Measurements from ENCODE around the gene WDCP.
"Not testable (repeated sequence)": the region's sequence is repeated elsewhere in the genome, so short reads cannot be mapped to it uniquely, and the experiment has no call there.

WDCP gene

DNA sequence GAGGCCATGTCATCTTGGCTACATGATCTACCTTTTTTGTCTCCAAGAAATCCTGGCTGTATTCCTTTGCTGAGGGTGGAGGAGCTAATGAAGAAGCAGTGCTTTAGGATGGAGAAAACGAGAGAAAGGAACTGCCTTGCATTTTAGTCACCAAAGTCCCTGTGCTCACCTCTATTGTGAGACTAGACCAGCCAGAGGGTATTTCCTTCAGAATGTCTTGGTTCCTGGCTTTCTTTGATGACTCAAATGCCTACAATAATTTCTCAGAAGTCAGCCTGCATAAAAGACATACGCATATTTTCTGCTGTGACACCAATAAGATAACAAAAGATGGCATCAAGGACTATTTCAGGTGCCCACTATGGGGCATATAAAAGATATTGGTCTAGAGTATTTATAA, 18.1 kb upstream of the WDCP start:
- DNase-seq (ENCODE audit: low read depth, low spot score): no peak

DNA sequence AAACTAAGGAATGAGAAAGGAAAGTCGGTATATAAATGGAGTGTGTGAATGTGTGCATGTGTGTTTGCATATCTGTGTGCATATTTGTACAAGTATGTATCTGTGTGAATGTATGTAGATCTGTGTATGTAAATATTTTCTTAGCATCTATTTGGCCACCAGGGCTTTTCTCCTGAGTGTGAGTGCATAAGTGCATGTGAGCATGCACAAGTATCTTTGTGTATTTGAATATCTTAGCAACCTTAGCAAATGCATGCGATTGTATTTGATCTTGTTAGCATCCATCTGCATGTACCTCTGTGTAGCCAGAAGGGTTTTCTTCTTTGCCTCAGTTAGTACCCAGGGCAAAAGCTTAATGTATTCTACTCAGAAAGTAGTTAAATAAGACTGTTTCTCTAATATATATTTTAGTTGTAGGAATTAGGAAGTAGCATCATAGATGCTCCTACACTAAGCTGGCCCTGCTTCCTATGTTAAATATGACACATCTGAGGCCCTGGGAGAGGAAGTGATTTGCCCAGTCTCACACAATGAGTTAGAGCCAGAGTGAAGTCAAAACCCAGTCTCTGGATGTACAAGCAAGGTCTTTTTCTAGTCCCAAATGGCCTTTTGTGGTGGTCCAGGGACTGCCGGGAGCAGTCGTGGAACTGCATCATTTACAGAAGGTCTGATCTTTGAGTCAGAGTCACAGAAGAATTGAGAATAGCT, 11.5 kb upstream of the WDCP start:
- no peak for DNase-seq (ENCODE audit: low read depth, low spot score)

GRCh38 chr2:24055750-24056149, 8.6 kb upstream of the WDCP start:
- DNase-seq (ENCODE audit: low read depth, low spot score): no peak

- DNase-seq (ENCODE audit: low read depth, low spot score): no peak
Observed at GRCh38 chr2:24054366-24055010, 7.3 kb upstream of the WDCP start.

DNA sequence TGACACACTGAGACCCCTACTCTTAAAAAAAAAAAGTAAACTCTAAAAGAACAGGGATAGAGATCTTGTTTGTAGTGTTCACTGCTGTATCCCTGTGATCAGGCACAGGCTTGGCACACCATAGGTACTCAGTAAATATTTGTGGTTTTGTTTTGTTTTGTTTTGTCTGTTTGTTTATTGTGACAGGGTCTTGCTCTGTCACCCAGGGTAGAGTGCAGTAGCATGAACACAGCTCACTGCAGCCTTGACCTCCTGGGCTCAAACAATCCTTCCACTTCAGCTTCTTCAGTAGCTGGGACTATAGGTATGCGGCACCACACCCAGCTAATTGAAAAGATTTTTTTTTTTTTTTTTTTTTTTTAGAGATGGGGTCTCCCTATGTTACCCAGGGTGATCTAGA, 5.8 kb upstream of the WDCP start:
- no peak for DNase-seq (ENCODE audit: low read depth, low spot score)

GRCh38 chr2:24051833-24052232, 4.6 kb upstream of the WDCP start:
- DNase-seq (ENCODE audit: low read depth, low spot score): no peak

DNA sequence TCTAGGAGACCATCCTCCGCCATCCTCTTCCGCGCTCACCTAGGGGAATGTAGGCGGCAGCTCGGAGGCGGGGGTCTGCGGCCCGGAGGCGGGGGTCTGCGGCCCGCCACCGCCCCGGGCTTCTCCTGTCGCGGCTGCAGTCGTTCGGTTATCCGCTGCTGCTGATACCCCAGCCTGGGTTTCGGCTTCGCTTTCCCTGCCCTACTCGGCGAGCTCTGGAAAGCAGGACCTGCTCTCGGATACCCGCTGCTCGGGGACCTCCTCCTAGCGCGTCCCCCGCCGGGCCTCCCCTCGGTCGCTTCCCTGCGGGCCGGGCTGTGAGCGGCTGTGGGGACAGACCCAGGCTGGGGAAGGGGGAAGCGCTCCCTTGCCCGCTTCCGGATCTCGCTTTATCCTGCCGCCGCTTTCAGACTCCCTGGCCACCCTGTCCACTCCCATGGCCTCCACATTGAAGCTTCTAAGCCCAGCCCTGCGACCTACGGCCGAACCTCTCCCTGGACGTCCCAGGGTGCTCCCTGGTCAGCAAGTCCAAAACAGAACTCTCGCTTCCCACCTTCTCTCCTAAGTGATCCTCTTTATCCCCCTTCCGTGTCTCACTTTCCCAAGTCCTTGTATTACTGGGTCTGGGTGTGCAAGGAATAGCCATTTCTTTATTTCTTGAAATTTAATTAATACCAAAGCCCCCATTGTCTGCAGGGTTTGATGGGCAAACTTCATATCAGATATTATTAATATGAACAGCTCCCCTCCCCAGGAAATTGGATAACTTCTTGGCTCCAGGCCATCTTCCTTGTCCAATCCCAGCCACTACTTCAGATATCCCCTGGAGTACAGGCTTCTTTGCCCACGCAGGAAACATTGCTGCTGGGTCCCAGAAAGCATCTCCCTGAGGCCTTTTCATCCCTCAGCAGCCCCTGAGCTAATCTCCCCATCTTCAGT, 3.1 kb upstream of the WDCP start:
- DNase-seq (ENCODE audit: low read depth, low spot score): no peak

DNA sequence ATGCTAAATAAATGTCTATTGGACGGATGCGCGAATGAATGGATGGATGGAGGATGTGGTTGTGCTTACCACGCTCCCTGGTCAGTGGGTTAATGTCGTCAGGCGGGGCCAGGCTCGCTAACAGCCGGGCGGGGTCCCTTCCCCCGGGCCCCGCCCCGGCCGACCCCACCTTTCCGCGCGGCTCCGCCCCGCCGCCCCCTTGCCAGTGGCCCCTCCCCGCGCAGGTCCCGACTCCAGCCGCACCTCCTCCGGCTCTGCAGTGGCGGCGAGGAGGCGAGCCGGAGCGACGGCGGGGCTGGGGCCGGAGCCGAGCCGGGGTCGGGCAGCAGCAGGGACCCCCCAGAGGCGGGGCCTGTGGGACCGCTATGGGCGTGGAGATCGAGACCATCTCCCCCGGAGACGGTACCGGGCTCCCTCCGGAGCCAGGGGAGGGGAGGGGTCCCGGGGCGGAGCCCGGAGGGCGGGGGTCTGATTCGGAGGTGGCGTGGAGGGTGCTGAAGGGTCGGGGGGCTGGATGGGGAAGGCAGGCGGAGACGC, 2.4 kb upstream of the WDCP start, which contains the start of gene FKBP1B:
FKBP1B (plus strand) TSS at position 257 of the 537 bp plus-strand sequence; CDS start at position 366, 109 bp downstream.
- DNase-seq (ENCODE audit: low read depth, low spot score): no peak

DNA sequence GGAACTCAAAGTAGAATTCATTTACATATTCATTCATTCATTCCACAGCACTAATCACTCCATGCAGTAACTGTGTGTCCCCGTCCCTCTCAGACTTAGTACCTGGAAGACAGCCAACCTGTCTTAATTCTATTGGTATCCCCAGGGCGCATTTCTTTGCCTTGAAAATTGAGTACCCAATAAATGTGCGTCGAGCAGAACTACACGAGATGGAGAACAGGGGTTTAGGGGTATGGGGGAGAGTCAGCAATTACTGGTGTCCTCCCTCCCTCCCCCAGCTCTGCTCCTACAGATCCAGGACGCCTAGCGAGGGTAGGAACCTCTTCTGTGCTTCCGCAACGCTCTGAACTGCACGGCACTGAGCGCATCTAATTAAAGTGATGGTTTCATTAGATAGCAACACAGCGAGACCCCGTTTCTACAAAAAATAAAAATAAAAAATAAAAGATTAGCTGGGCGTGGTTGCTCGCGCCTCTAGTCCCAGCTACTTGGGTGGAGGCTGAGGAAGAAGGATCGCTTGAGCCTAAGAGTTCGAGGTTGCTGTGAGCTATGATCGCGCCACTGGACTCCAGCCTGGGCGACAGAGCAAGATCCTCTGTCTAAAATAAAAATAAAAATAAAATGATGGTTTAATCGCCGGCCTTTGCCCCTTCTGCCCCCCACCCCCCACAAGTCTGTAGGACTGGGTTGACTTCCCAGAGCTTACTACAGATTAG, 1.7 kb upstream of the WDCP start:
- no peak for DNase-seq (ENCODE audit: low read depth, low spot score)

DNA sequence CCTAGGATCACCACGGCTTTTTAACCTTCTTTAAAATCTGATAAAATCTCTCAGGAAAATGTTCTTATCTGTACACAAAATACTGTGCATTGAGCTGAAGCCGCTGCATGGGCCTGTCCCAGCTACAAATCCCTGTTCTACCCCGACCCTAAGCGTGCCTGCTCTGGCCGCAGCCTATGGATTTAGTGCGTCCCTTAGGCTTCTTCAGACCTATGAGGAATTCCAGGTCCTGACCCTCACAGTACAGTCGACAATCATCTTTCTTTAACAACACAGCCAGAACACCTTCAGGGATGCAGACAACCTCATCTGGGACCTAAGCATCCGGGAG, 477 bp upstream of the WDCP start:
- DNase-seq (ENCODE audit: low read depth, low spot score): no peak

- DNase-seq (ENCODE audit: low read depth, low spot score): no peak
Observed at GRCh38 chr2:24046599-24046929, 627 bp downstream of the WDCP start.

GRCh38 chr2:24045511-24046508, 1.4 kb downstream of the WDCP start:
- DNase-seq (ENCODE audit: low read depth, low spot score): no peak

DNA sequence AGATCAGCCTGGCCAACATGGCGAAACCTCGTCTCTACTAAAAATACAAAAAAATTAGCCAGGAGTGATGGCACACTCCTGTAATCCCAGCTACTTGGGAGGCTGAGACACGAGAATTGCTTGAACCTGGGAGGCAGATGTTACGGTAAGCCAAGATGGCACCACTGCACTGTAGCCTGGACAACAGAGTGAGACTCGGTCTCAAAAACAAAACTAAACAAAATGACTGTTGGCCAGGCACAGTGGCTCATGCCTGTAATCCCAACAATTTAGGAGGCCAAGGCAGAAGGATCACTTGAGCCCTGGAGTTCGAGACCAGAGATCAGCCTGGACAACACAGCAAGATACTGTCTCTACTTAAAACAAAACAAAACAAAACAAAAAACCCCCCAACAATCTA, 4.1 kb downstream of the WDCP start:
- not testable (repeated sequence) for DNase-seq (ENCODE audit: low read depth, low spot score)

DNA sequence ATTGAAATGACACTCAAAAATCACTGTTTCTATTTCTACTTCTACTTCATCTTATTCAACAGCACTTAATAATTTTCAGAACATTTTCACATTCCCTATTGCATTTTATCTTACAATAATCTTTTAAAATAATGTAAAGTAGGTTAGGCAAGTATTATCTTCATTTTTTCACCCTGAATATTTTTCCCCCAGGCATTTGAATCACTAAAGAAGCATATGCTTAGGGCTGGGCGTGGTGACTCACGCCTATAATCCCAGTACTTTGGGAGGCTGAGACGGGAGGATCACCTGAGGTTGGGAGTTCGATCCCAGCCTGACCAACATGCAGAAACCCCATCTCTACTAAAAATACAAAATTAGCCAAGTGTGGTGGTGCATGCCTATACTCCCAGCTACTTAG, 6.7 kb downstream of the WDCP start:
- DNase-seq (ENCODE audit: low read depth, low spot score): no peak

DNA sequence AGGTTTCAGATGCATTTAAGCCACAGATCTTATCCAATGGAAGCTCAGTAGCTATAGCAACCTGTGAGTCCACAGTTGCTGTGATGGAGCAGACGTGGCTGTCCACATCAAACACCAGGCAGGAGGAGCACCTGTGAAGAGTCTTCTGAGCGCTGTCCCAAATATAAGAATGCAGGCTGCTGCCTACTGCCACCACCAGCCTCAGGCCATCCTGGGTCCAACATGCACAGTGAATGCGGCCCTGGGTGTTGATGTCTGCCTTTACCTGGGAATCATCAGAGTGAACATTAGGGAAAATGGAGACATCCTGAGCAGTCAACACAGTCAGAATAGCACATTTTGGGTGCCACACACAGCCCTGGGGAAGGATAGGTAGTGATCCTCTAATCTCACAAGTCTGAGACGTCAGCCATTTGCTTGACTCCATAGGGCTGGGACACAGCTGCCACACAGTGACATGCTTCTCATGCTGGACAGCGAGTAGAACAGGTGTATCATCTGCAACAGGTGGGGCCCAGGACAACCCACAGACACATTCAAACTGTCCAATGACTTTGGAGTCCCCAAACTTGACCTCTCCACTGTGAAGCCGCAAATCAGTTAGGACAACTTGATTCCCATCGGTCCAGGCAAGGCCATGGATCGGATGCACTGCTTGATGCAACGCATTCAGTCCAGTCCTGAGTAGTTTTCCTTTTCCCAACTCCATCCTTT, 8.2 kb downstream of the WDCP start:
- DNase-seq (ENCODE audit: low read depth, low spot score): no peak

DNA sequence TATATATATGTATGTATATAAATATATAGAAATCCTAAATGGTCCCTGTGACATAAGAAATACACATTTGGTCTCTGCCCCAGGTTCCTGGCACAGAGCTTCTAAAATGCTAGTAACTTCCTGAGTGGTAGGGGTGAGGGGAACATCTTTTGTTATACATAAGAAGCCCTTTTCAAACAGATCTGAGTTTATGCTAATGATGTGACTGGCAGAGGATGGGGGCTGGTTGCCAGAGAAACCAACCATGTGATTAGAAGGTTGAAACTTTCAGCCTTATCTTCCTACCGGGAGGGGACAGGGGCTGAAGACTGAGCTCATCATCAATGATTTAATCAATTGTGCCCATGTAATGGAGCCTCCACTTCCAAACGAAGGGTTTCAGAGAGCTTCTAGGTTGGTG, 21.0 kb downstream of the WDCP start:
- DNase-seq (ENCODE audit: low read depth, low spot score): no peak

DNA sequence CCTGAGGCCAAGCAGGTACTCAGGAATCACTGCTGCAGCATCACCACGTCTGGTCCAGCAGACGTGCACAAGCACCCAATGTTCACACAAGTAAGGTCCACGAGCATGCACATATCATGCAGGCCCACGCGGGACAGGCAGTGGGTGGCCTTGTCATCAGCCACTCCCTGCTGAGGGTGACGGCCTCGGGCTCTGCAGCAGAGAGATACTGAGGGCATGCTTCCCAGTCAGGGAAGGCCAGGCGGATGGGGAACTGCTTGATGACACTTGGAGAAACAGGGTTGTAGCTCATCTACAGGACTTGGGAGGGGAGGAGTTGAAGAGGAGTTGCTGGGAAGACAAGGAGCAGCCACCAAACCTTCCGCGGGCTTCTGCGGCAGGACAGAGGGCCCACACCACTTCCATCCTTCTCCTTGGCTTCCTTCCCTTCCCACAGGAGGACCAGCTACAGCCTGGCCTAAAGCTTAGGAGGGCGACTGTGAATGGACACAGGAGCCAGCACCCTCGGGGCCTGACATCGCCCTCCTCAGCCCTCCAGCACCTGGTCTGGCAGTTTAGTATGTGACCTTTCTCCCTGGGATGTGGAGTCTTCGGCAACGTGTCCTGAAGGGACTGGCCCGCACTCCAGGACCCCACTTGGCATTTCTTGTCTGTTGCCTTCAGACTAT, 22.1 kb downstream of the WDCP start:
- no peak for DNase-seq (ENCODE audit: low read depth, low spot score)

GRCh38 chr2:24024018-24024417, 23.2 kb downstream of the WDCP start:
- DNase-seq (ENCODE audit: low read depth, low spot score): no peak

- no peak for DNase-seq (ENCODE audit: low read depth, low spot score)
Observed at GRCh38 chr2:24022975-24023575, 24.1 kb downstream of the WDCP start.
